ENCODE data around the gene APOL5.
"Not testable (repeated sequence)": the region's sequence is repeated elsewhere in the genome, so short reads cannot be mapped to it uniquely, and the experiment has no call there.

Gene APOL5, protein sequence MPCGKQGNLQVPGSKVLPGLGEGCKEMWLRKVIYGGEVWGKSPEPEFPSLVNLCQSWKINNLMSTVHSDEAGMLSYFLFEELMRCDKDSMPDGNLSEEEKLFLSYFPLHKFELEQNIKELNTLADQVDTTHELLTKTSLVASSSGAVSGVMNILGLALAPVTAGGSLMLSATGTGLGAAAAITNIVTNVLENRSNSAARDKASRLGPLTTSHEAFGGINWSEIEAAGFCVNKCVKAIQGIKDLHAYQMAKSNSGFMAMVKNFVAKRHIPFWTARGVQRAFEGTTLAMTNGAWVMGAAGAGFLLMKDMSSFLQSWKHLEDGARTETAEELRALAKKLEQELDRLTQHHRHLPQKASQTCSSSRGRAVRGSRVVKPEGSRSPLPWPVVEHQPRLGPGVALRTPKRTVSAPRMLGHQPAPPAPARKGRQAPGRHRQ

DNA sequence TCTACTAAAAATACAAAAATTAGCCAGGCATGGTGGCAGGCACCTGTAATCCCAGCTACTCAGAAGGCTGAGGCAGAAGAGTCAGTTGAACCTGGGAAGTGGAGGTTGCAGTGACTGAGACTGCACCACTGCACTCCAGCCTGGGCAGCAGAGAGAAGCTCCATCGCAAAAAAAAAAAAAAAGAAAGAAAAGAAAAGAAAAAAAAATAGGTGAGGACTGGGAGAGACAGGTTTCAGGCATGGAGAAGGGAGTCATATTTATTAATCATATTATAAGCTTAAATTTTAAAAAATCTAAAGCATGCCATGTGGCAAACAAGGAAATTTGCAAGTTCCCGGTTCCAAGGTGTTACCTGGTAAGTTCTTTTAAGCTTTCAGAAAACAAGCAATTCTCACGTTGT is at the start of gene APOL5:
APOL5 (plus strand) TSS at position 301 of the 400 bp plus-strand sequence; CDS start at position 301, 0 bp downstream.
- DNase-seq (ENCODE audit: low read depth), result no peak

DNA sequence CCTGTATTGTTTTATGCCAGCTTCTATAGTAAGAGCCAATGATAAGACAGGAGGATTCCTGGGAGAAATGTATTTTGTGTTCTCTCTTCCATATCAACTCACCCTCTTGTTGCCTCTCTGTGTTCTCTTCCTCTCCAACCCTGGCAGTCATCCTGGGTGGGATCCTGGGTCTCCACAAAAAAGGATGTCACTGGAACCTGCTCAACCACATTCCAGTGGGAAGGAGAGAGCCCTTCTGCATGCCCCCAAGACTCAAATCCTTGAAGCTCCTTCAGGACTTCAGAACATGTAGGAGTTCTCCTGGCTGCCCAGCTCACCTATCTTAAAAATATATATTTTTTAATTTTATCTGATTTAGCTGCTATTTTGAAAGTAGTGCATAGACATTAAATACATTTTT is 43.3 kb upstream of the APOL5 start:
- DNase-seq (ENCODE audit: low read depth), result no peak

DNA sequence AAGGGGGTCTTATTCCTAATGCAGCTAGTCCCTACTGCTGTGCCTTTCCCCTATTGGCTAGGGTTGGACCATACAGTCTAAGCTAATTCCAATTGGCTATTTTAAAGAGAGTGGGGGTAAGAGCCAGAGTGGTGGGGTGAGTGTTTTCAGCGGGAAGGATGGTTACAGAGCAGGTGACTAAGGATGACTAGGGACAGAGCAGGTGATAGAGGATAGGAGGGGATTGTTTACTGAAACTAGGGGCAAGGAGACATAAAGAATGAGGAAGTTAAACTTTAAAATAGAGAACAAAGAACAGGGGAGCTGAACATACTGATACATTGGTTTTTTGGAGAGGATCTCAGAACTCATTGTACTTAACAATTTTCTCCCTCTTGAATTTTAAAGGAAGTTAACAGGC is 41.6 kb upstream of the APOL5 start:
- not testable (repeated sequence) for DNase-seq (ENCODE audit: low read depth)

DNA sequence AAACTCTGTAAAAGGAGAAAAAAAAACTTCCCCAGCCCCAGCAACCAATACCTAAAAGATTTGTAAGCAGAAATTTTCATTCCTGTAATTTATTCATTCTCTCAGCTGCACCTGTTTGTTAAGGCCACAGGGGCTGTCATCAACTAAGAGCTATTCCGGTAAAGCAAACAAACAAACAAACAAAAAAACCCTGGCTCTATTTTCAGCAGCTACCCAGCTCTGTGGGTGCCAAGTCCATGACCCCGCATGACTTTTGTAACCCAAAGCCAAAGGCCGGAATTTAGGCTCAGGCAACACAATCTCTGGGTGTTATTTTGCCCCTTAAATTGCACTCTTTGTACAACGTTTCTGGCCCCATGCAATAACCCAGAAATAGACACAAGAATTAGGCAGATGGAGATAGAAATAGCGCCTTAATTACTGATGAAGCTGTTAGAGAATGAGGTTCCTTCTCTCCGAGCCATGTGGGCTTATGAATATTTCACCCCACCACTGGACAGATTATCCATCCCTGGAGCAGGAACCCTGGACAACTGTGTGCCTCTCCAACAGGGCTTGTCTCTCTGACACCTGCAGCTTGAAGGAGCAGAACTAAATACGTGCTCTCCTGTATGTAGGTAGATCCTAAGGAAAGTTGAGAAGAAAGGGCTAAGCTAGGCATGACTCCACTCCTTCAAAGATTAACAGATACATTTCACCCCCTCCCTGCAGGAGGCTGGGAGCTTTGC is 40.0 kb upstream of the APOL5 start:
- DNase-seq (ENCODE audit: low read depth), result no peak

DNA sequence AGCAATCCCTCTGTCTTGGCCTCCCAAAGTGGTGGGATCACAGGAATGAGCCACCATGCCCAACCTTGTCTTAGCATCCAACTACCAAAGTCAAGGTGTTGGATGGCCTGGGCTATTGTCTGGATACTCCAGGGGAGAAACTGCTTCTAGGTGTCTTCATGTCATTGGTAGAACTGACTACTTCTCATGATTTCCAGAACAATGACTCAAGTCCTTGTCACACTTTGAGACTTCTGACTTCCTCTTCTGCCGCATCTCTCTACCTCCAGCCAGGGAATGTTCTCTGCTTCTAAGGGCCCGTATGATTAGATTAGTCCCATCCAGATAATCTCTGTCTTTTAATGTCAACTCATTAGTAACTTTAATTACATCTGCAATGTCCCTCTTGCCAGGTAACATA is 38.8 kb upstream of the APOL5 start:
- no peak for DNase-seq (ENCODE audit: low read depth)

DNA sequence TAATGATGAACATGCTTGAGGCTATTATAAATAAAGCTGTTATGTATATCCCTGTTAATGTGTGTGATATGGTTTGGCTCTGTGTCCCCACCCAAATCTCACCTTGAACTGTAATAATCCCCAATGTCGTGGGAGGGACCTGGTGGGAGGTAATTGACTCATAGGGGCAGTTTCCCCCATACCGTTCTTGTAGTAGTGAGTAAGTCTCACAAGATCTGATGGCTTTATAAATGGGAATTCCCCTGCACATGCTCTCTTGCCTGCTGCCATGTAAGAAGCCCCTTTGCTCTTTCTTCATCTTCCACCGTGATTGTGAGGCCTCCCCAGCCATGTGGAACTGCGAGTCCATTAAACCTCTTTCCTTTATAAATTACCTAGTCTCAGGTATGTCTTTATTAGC is 38.2 kb upstream of the APOL5 start:
- peak; percentile 57 for DNase-seq (ENCODE audit: low read depth)

DNA sequence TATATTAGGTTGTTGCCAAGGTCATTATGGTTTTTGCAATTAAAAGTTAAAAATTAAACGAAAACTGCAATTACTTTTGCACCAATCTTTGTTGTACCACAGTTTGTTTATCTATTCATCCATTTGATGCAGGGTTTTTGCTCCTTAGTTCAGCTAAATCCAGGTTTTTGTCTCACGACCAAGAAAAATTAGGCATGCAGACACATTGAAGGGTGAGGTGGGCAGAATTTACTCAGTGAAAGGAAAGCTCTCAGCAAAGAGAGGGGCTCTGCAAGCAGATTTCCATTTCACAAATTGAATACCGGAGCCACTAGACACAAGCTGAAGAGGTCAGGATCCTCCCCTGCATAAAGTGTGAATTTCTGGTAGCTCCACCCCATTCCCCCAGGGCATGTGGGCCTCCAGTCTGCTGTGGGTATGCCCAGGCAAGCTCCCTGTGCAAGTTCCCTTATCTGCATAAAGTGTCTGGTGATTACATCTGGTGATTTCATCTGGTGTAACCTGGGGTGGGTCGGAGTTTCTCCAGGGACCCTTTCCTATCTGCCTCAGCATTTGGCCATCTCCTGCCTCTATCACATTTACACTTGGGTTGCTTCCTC is 36.1 kb upstream of the APOL5 start:
- no peak for DNase-seq (ENCODE audit: low read depth)

DNA sequence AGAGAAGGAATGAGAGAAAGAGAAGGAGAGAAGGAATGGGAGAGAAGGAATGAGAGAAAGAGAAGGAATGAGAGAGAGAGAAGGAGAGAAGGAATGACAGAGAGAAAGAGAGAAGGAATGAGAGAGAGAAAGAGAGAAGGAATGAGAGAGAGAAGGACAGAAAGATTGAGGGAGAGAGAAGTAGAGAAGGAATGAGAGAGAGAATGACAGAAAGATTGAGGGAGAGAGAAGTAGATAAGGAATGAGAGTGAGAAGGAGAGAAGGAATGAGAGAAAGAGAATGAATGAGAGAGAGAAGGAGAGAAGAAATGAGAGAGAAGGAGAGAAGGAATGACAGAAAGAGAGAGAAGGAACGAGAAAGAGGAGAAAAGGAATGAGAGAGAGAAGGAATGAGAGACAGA is 34.1 kb upstream of the APOL5 start:
- no peak for DNase-seq (ENCODE audit: low read depth)

DNA sequence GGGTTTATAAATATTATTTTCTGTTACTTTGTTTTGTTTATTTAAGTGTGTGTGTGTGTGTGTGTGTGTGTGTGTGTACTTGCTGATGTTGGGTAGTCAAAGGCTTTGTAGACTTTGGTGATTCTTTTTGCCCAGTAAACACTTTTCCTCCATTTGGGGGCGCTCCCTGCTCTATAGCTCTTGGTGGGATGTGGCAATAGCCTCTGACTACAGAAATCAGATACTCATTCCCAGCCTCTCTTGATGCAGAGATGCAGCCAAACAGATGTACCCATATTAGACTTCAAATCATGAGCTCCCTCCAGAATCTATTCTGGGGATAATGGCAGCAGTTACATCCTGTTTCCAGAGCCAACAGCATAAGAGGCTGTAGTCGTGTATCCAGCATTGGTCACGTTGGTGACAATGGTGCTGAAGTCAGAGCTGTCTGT is 33.4 kb upstream of the APOL5 start:
- DNase-seq (ENCODE audit: low read depth), result peak; percentile 70

DNA sequence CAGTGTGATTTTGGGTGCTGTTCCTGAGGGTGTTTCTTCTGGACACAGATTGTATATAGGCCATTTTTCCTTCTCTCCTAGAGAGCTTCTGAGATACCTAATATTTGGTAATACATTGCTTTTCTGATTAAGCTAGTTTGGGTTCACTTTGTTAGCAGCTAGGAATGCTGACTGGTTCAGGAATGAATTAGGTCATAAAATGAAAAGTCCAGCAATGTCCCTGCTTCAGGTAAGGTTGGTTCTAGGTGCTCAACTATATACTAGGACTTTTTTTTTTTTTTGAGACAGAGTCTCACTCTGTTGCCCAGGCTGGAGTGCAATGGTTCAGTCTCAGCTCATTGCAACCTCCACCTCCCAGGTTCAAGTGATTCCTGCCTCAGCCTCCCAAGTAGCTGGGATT is 32.9 kb upstream of the APOL5 start:
- no peak for DNase-seq (ENCODE audit: low read depth)

DNA sequence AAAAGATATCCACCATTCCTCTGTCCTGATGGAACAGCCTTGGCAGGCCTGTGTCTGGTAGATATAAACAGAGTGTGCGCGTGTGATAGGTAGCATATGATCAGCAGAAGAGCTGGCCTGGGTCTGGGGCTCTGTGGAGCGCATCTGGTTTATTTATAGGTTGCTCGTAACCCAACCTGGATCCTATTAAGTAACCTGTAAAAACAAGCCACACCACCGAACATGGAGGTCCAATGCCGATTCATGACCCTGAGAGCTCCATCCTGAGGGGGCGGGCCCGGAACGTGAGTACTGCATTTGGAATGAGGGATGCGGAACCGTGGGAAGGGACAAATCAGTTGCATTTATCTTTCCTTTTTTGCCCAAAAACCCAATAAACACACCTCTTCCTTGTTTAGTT is 31.9 kb upstream of the APOL5 start:
- DNase-seq (ENCODE audit: low read depth), result no peak

DNA sequence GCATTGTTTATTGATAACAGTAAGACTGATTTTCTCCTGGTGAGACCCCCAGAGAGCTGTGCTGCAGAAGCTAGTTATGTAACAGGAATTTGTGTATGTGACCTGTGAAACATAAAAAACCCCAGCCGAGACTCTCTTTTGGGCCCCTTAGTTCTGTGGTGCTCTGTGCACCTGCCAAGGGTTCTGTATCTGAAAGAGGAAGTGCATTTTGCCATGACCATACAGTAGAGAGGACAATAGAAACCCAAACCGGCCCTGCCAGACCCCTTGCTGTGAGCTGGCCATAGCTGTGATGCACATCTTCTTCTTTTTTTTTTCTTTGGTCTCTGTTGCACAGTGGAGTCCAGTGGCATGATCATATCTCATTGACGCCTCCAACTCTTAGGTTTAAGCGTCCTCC is 31.4 kb upstream of the APOL5 start:
- DNase-seq (ENCODE audit: low read depth), result no peak

DNA sequence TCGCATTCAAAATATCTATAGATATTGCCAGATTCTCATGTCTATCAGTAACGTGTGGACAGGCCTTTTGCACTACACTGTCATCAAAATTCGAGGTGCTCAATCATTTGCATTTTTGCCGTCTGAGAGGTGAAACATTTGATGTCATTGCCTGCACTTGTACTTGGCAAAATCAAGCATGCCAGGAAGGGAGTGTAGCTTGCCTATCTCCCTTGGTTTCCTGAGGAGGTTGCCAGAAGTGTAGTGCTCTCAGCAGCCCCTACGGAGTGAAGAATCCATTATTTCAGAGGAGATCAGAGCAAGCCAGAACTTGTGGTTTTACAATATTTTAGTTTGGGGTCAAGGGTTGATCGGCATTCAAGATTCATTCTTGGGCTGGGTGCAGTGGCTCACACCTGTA is 30.2 kb upstream of the APOL5 start:
- DNase-seq (ENCODE audit: low read depth), result no peak

DNA sequence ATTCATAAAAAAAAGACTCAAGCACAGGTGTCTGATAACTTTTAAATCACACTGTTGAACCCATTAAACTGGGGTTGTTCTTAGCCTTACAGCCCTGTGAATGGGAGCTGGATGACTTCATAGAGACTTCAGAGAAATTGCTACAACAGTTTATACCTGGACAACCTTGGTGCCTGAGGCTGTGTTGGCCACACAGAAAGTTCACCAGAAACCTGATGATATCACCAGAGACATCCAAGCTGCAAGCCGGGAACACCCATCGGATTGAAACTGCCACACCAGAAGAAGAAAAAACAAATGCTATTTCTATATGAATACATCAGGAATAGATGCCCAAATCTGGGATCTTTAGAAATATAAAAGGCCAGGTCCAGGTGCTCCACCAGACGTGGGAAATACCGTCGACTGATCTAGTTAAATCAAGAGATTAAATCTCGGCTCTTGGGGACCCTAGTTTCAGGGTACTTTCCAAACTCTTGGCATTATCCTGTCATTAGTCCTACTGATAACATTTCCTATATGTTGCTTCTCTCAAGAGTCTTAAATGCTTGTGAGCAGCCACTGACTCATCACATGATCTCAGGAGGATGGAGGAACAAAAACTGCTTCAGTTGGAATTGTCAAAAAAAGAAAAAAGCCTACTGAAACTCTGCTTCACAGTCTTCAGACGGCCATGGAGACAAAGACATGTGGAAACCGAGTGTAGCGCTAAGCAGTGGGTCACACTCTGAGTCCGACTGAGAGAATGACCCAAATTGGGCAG is 28.6 kb upstream of the APOL5 start:
- no peak for DNase-seq (ENCODE audit: low read depth)

DNA sequence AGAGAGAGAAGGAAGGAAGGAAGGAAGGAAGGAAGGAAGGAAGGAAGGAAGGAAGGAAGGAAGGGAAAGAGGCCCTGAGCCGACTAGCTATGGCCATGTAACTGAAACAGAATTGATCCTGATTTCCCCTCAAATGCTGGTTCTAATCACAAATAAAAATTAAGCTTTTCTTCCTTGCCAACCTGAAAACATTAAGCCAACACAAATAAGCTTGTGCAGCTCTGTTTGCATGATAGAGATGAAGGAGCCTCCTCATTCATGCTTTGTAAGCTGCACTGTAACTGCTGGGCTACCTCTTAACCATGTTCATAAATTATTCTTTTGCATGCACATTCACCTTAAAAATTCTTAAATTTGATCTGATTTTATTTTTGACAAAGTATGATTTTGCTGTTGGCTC is 27.7 kb upstream of the APOL5 start:
- DNase-seq (ENCODE audit: low read depth), result no peak

DNA sequence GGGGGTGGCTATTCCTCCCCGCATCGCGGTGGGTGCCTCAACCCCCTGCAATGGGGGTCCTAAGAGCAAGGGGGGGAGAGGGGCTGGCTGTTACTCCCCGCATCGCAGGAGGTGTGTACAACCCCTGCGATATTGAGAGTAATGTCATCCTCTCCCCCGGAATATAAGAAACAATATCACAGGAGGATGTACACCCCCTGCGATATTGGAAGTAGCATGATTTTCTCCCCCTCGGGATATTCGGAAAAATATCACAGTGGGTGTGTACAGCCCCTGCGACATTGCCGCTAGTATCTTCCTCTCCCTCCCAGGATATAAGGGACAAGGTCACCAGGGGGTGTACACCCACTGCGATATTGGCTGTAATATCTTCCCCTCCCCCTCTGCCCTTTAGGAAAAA is 22.5 kb upstream of the APOL5 start:
- no peak for DNase-seq (ENCODE audit: low read depth)

DNA sequence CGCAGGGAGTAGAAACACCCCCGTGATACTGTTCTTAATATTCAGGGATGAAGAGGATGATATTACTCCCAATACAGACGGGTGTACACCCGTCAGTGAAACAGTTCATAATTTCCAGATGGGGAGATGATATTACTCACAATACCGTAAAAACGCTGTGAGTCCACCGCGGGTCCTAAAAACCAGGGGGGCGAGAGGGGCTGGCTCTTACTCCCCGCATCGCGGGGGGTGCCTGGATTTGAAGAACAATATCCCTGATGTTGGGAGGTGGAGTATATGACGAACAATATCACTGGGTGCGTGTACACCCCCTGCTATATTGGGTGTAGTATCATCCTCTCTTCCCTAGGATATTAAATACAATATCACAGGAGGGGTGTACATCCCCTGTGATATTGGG is 20.5 kb upstream of the APOL5 start:
- DNase-seq (ENCODE audit: low read depth), result no peak

DNA sequence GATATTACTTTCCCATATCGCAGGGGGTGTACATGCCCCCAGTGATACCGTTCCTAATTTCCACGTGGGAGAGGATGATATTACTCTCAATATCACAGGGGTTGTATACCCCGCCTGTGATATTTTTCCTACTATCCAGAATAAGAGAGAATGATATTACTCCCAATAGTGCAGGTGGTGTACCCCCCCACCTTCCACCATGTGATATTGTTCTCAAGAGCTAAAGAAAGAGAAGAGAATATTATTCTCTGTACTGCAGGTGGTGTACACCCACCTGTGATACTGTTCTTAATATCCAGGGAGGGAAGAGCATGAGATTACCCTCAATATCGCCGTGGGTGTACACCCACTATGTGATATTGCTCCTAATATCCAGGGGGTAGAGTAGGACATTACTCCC is 17.8 kb upstream of the APOL5 start:
- DNase-seq (ENCODE audit: low read depth), result not testable (repeated sequence)

DNA sequence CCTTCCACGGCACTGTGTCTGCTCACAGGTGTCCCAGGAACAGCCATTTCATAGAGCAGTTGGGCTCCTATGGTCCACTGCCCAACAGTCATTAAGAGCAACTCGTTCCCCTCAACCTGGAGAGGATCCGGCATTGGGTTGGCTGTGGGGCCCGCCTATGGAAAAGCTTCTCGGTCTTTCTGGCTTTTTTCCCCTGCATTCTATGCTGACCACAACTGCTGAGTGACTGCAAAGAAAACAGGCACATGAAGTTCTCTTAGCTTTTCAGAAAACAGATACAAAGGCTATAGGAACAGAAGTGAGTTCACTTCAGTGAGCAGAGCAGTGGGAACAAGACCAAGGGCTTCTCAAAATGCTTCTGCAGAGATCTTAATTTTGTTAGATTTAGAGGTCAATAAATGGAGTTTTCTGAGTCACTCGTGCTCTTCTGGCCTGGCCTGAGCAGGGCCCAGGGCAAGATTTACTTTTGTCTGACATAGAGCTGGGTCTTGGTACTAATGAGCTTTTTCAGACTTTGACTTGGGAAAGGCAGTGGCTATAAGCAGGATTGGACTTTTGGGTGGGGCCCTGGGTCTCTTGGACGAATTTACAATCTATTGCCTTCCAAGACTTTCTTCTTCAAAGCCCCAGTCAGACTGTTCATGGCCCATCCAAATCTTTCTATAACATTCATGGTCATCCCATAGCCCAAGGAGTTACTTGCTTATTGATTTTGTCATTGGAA is 13.6 kb upstream of the APOL5 start:
- peak; percentile 45 for DNase-seq (ENCODE audit: low read depth)

DNA sequence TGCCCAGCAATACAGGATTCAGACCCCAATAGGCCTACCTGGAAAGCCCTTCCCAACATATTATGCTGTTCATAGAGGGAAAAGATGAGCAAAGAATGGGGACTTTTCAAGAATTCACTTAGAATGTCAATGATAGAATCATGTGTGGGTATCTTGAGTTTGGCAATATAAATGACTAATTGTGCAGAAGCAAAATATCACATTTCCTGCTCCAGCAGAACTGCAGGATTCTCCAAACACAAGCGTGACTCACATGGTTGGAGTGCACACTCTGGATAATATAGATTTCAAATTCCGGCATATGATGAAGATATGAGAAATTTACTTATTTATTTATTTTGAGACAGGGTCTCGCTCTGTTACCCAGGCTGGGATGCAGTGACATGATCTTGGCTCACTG is 12.5 kb upstream of the APOL5 start:
- peak; percentile 90 for DNase-seq (ENCODE audit: low read depth)

DNA sequence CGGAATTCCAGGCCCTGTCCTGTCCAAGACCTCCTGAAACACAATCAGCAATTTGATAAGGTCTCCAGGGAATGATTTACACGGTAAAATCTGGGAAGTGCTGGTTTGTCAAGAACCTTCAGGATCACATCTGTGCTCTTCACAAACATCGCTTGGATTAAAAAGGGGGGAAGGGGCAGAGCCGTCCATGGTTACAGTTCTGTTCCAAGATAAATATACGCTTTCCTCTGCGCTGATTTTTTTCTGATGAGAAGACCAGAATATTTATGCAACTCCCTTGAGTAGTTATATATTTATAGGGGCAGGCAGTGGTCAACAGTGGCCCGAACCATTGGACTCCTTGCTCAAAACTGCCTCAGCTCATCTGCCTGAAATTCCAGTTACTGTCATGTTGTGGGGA is 9.2 kb upstream of the APOL5 start:
- DNase-seq (ENCODE audit: low read depth), result peak; percentile 31

DNA sequence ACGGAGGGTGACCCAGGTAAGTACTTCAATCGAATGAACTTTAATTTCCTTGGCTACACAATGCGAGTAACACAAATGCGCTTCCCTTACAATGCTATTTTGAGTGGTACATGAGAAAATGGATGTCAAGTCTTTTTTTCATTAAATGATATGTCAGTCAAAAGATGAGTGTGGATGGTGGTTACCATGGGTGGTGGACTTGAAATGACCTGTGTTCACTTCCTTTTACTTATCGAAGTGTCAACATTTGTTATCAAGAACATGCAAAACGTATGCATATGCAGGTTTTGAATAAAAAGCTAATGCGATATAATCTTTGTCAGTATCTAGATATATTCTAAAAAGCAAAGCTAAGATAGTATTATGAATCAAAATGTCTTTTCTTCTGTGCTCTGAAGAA is 8.8 kb upstream of the APOL5 start:
- no peak for DNase-seq (ENCODE audit: low read depth)
